GM23338 (cell line): ENCODE measurements around the gene FILIP1L. TPM values are rescaled to one million over a fixed set of nuclear protein-coding genes. Genes with fewer than 3 reads are reported as not detected.
A peak's percentile ranks its signal among the peaks of the same experiment; 100 is the strongest.

Experiments
- ATAC-seq: fragments of 200-7000 bp; cut with Tn5 transposase; 3 replicates; pipeline ENCODE4 v1.9.1; 2020
- DNase-seq: peaks from one replicate; pipeline ENCODE4 v3.0.0-alpha.2; 2015; ENCODE audit warnings: low spot score
- H2AFZ ChIP-seq: fragments of 200-600 bp; sonication (generic); 2 replicates; pipeline ENCODE4 v1.8.0; 2016; ENCODE audit warnings: antibody characterized with exemption, mild to moderate bottlenecking, moderate library complexity
- H3F3A ChIP-seq: fragments of 200-600 bp; sonication (generic); replicated peaks from 2 replicates; pipeline ENCODE4 v1.8.0; 2017; ENCODE audit warnings: antibody characterized with exemption, mixed run types, low read depth
- H3K27ac ChIP-seq: fragments of 200-600 bp; sonication (generic); 2 replicates; pipeline ENCODE4 v1.6.1; 2016; ENCODE audit warnings: low read depth
- H3K27me3 ChIP-seq: fragments of 200-600 bp; sonication (generic); 2 replicates; pipeline ENCODE4 v1.8.0; 2016; ENCODE audit warnings: mild to moderate bottlenecking, mixed run types, moderate library complexity; ENCODE audit not compliant: insufficient read depth
- H3K36me3 ChIP-seq: fragments of 200-600 bp; sonication (generic); 2 replicates; pipeline ENCODE4 v1.8.0; 2016; ENCODE audit warnings: mild to moderate bottlenecking; ENCODE audit not compliant: insufficient read depth
- H3K4me1 ChIP-seq: fragments of 200-600 bp; sonication (generic); 2 replicates; pipeline ENCODE4 v1.8.0; 2016; ENCODE audit warnings: mild to moderate bottlenecking, moderate library complexity; ENCODE audit not compliant: insufficient read depth
- H3K4me2 ChIP-seq: fragments of 200-600 bp; sonication (generic); 2 replicates; pipeline ENCODE4 v1.7.1; 2017; ENCODE audit warnings: mixed run types
- H3K4me3 ChIP-seq: fragments of 200-600 bp; sonication (generic); 2 replicates; pipeline ENCODE4 v1.6.1; 2016; ENCODE audit warnings: mixed run types
- H3K79me2 ChIP-seq: fragments of 200-600 bp; sonication (generic); replicated peaks from 2 replicates; pipeline ENCODE4 v1.8.0; 2017; ENCODE audit warnings: mild to moderate bottlenecking; ENCODE audit not compliant: insufficient read depth
- H3K9me2 ChIP-seq: fragments of 200-600 bp; sonication (generic); 2 replicates; pipeline ENCODE4 v1.8.0; 2017; ENCODE audit not compliant: insufficient read depth
- H4K20me1 ChIP-seq: fragments of 200-600 bp; sonication (generic); replicated peaks from 2 replicates; pipeline ENCODE4 v1.8.0; 2017; ENCODE audit warnings: mild to moderate bottlenecking; ENCODE audit not compliant: insufficient read depth
- H3K27ac Mint-ChIP-seq: 2 replicates; pipeline ENCODE4 v1.8.0; 2020; ENCODE audit warnings: inconsistent platforms, mild to moderate bottlenecking, moderate library complexity, mixed read lengths
- H3K27me3 Mint-ChIP-seq: 3 replicates; pipeline ENCODE4 v1.8.0; 2022; ENCODE audit warnings: low read depth, mild to moderate bottlenecking, moderate library complexity, mixed read lengths, inconsistent platforms; ENCODE audit not compliant: insufficient read depth, poor library complexity
- H3K36me3 Mint-ChIP-seq: 3 replicates; pipeline ENCODE4 v1.8.0; 2021; ENCODE audit warnings: low read depth, mild to moderate bottlenecking, inconsistent platforms, moderate library complexity, mixed read lengths
- H3K4me1 Mint-ChIP-seq: 3 replicates; pipeline ENCODE4 v1.8.0; 2020; ENCODE audit warnings: mild to moderate bottlenecking, inconsistent platforms, mixed read lengths
- H3K4me3 Mint-ChIP-seq: 3 replicates; pipeline ENCODE4 v1.8.0; 2021; ENCODE audit warnings: moderate library complexity, mild to moderate bottlenecking, inconsistent platforms, mixed read lengths
- H3K9me3 Mint-ChIP-seq: 3 replicates; pipeline ENCODE4 v1.8.0; 2020; ENCODE audit warnings: moderate library complexity, mild to moderate bottlenecking, inconsistent platforms, mixed read lengths
- CREB1 ChIP-seq: fragments of 250-450 bp; sonication (Bioruptor Pico); IDR thresholded peaks from 2 replicates; pipeline ENCODE4 v1.5.0; 2020; ENCODE audit warnings: low read depth, mild to moderate bottlenecking, moderate library complexity
- CTCF ChIP-seq, 2 experiments: fragments of 200-600 bp in 1 of 2; sonication (generic) in 1 of 2; conservative IDR thresholded peaks; 2 replicates each; pipeline versions ENCODE4 v1.5.1 to v1.6.1; 2016 to 2017; ENCODE audit warnings: antibody characterized with exemption in 2 of 2, low read depth in 2 of 2, mild to moderate bottlenecking in 2 of 2, moderate library complexity in 1 of 2
- ETS1 ChIP-seq: IDR thresholded peaks from 2 replicates; pipeline ENCODE4 v1.6.1; 2016; ENCODE audit warnings: antibody characterized with exemption
- EZH2 ChIP-seq: fragments of 200-600 bp; sonication (generic); IDR thresholded peaks from one replicate; pipeline ENCODE4 v1.8.0; 2017; ENCODE audit warnings: antibody characterized with exemption, mild to moderate bottlenecking, low read depth; ENCODE audit not compliant: unreplicated experiment
- EZH2phosphoT487 ChIP-seq: fragments of 200-600 bp; sonication (generic); IDR thresholded peaks from one replicate; pipeline ENCODE4 v1.8.1; 2018; ENCODE audit warnings: antibody characterized with exemption; ENCODE audit not compliant: unreplicated experiment
- JUNB ChIP-seq: IDR thresholded peaks from one replicate; pipeline ENCODE4 v1.6.1; 2016; ENCODE audit warnings: antibody characterized with exemption; ENCODE audit not compliant: unreplicated experiment
- NANOG ChIP-seq: IDR thresholded peaks from 2 replicates; pipeline ENCODE4 v1.6.1; 2016; ENCODE audit warnings: antibody characterized with exemption, borderline replicate concordance
- POLR2AphosphoS5 ChIP-seq: IDR thresholded peaks from 2 replicates; pipeline ENCODE4 v1.6.1; 2016; ENCODE audit warnings: antibody characterized with exemption, low read depth
- REST ChIP-seq: IDR thresholded peaks from one replicate; pipeline ENCODE4 v1.6.1; 2018; ENCODE audit warnings: antibody characterized with exemption; ENCODE audit not compliant: unreplicated experiment
- STAT1 ChIP-seq: IDR thresholded peaks from one replicate; pipeline ENCODE4 v1.6.1; 2016; ENCODE audit warnings: antibody characterized with exemption; ENCODE audit not compliant: unreplicated experiment
- ZNF114 ChIP-seq: fragments of 250-450 bp; sonication (Bioruptor Pico); IDR thresholded peaks from 2 replicates; pipeline ENCODE4 v1.5.0; 2020; ENCODE audit warnings: mild to moderate bottlenecking, moderate library complexity
- ZNF331 ChIP-seq: fragments of 250-450 bp; sonication (Bioruptor Pico); IDR thresholded peaks from 2 replicates; pipeline ENCODE4 v1.5.0; 2020; ENCODE audit warnings: low read depth, mild to moderate bottlenecking, moderate library complexity
- ZNF462 ChIP-seq: fragments of 250-450 bp; sonication (Bioruptor Pico); IDR thresholded peaks from 2 replicates; pipeline ENCODE4 v1.5.0; 2020; ENCODE audit warnings: mild to moderate bottlenecking, moderate library complexity
- polyA plus RNA-seq: library from polyadenylated mRNA; unstranded; fragments of >200 nt; fragmentation: Nextera tagmentation; extraction: Ambion mirVana; gene quantifications from 2 replicates; pipeline ENCODE4 v1.2.1, GENCODE V29; 2016
- total RNA-seq: library from RNA; depleted of rRNA; stranded (reverse); fragments of >200 nt; shearing (Covaris generic); gene quantifications from 2 replicates; pipeline ENCODE4 v1.2.3, GENCODE V29; 2014

FILIP1L gene
- total and polyA plus RNA-seq, 2 experiments from 2014 or later: 1.6 TPM; not detected in 1

- Mint-ChIP-seq H3K4me3 (no peak overlapping the region), H3K36me3 (no peaks in the 10 kb centered on the region), H3K4me1 (peaks cover 33% of the 10 kb centered on the region), H3K27ac (no peak overlapping the region), H3K9me3 (no peaks in the 10 kb centered on the region), H3K27me3 (no peaks in the 10 kb centered on the region)
- Histone ChIP-seq H3K27me3 (no peaks in the 10 kb centered on the region), H3K27ac (no peak overlapping the region), H3K79me2 (peaks cover 37% of the 10 kb centered on the region), H3K4me1 (peaks cover 32% of the 10 kb centered on the region), H3K9me2 (no peaks in the 10 kb centered on the region), H4K20me1 (peaks cover 18% of the 10 kb centered on the region), H3K4me2 (no peak overlapping the region), H3F3A (no peaks in the 10 kb centered on the region), H3K4me3 (no peak overlapping the region), H3K36me3 (no peaks in the 10 kb centered on the region), H2AFZ (no peak overlapping the region)
- ATAC-seq (peak; percentile 35; the same call in 2 of the 3 replicates), DNase-seq (no peak)
- TF ChIP-seq REST (no peak), NANOG (no peak), ETS1 (no peak), ZNF114 (CRISPR knock-in tag) (no peak), JUNB (no peak), ZNF331 (CRISPR knock-in tag) (no peak), EZH2phosphoT487 (no peak), POLR2AphosphoS5 (no peak), EZH2 (no peak), ZNF462 (CRISPR knock-in tag) (no peak), CREB1 (CRISPR knock-in tag) (no peak), STAT1 (no peak), CTCF (conservative IDR thresholded peaks at IDR 0.05; ENCODE audit: low read depth in 2 of 2) (no peak)
Observed at GRCh38 chr3:99855900-99856299, 258.4 kb downstream of the FILIP1L start.
